GM21390 (cell line): ENCODE measurements around the gene CHURC1.

Experiments used
- ATAC-seq: cut with Tn5 transposase; IDR thresholded peaks from one replicate; pipeline ENCODE4 v1.9.1; 2021; ENCODE audit not compliant: unreplicated experiment

CHURC1 gene

DNA sequence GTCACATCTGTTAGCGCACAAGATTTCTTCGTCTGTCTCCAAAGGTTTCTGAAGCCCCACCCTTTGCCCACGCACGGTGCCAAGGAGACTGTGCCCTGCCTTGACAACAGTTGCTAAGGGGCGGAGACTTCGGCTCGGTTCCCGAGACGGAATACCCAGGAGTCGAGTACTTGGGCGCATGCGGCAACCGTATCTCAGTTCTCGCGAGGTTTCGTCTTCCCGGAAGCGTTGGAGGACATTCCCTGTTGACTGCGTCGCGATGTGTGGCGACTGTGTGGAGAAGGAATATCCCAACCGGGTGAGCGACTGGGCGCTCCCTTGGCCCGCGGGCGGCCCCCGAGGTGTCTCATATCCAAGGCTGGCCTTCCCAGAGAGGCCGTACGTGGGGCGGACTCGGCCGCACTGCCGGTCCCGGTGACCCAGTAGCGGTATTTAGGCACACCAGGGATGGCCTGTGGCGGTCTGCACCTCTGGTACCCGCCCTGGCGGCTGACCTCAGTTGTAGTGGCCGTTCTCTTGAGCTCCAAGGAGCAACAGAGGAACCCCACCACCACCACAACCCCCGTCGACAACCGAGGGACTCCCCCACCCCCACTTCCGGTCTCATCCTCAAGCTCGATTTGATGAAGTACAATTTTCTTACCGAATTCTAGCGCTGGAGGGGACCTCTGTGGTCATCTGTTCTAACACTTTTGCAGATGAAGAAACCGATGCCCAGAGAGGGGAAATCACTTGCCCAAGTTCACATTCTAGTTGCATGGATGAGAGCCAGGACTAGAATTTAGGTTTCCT is at the start of gene CHURC1:
Gene CHURC1, plus strand, starts transcription at position 219 of the 792 bp plus-strand sequence. Its CDS starts 41 bp downstream, at position 260.
- peak; percentile 96 for ATAC-seq

DNA sequence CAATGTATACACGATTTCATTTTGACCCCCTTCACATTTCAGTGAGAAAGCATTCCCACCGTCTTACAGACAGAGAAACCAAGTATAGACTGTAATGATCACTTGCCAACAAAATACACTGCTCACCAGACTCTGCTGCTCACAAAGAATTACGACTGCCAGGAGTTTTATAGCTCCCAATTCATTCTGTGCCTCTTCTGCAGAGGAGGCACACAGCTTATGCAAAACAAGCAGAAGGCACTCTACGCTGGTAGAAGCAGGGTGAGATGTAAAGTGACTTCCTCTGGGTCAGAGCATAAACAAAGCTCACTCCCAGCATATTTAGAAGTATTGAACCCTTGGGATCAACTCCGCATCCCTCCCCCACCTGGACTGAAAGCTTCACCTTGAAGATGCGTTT is 49.1 kb upstream of the CHURC1 start:
- ATAC-seq, result no peak

DNA sequence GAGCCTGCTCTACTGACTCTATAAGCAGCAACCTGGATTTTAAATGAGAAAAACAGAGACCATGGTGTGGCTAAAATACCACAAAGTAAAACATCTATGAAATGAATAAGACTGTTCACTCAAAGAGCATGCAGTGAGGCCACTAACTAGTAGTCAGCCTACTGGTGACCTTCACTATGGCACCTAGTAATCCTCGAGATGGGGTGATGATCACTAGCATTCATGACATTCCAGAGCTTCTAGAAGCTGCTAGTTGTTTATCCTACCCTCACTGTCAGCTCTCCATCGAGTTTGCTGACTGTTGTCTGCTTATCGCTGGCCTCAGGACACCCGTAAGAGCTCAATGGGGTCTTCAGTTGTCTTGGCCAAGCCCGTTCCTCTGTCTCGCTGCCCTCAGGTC is 48.3 kb upstream of the CHURC1 start:
- no peak for ATAC-seq

DNA sequence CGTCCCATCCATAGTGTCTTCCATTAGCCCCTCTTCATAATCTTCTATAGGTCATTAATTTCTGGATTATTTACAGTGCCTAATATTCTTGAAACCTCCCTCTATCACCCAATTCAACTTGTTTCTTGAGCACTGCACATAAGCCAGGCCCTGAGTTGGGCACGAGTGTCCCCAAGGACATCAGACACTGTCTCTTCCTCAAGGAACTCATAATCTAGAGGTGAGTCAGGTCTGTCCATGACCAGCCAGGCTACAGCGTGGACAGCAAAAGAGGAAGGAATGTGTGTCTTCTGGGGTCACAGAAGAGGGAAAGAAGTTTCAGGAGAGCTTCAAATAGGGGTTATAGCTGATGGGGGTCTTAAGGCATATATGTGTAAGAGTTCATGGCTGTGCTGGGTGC is 47.1 kb upstream of the CHURC1 start:
- no peak for ATAC-seq

DNA sequence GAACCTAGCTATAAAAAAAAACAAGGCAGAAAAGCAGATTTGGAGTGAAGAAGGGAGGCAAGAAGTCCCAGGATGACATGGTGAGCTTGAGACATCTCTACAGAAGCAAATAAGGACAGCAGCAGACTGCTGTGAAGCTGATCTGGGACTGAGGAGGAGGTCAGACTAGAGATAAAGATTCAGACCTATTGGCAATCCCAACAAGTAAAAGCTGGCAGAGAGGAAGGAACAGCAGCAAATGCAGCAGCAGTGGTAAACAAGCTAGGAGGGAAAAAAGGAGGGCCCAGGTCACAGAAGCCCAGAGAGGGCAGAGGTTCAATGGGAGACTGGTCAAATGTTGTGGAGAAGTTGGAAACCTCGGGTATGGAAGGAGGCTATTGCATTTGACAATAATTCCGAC is 45.9 kb upstream of the CHURC1 start:
- ATAC-seq, result no peak

DNA sequence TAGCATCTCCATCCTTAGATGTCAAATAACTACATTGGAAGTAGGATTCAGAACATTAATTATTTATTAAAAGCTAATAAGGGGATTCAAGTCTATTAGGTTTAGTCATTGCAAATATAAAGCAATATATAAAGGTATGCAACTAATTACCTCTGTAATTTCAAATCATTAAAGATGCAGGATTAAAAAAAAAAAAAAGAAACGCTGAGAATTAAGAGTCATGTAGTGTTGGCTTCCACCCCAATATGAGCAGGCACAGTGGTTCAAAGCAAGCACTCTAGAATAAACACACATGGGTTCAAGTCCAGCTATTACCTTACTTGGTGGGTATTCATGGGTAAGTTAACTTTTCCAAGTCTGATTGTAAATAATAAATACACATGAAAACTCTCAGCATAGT is 45.4 kb upstream of the CHURC1 start:
- no peak for ATAC-seq

DNA sequence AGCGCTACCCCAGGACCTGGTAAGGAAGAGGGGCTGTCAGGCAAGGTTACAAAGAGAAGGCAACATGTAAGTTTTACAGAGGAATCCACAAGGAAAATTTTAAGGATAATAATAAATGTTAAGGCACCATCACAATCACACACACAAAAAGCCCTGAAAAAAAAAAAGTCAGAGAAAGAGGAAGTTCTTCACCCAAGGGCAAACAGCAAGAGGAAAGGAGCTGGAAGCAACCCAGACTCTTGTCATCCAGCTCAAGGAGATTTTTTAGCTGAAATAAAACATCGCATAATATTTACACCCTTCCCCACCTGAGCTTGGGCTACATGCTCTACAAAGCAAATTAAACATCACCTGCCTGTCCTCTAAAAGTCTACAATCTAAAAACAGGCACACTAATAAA is 44.1 kb upstream of the CHURC1 start:
- no peak for ATAC-seq

DNA sequence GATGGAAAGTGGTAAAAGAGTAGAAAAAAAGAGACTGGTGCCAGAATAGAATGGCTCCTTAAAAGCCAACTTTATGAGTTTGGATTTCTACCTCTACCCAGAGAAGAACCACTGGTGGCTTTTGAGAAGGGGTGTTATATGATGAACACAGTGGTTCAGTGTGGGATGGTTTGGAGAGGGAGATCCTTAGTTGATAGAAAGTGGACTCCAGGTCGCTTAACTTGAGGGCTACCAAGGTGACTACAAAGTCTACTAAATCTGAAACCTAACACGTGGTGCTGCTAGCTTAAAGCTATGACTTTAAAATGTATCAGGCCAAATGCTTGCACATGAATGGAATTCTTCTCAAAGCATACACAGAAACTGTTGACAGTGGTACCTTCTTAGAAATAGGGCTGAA is 42.9 kb upstream of the CHURC1 start:
- ATAC-seq, result no peak

DNA sequence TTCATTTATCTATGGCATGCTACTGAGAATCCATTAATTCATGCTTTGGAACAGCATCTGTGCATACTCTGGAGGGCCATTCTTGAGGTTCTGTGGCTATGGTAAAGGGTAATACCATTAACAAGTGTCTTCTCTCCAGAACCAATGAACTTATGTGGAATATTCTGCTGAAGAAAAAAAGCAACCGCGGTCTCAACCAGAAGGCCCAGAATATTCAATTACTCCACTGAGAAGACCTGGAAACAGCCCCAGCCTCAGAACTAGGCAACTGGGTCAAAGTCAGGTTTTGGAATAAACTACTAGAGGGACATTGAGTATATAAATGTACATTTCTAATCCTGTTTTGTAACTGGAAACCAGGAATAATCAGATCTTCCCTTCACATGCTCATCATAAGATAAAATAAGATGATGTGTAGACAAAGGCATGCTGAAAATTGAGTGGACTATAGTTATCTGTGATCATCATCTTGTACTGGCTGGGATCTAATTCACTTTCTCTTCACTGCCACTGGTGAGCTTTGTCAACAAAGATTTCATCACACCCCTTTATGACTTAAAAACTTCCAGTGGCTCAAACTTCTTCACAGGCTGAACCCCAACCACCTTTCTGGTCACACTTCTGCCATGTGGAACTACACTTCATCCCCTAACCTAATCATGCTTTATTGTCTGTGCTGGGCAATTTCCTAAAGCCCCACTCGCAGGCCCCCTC is 40.6 kb upstream of the CHURC1 start:
- no peak for ATAC-seq

DNA sequence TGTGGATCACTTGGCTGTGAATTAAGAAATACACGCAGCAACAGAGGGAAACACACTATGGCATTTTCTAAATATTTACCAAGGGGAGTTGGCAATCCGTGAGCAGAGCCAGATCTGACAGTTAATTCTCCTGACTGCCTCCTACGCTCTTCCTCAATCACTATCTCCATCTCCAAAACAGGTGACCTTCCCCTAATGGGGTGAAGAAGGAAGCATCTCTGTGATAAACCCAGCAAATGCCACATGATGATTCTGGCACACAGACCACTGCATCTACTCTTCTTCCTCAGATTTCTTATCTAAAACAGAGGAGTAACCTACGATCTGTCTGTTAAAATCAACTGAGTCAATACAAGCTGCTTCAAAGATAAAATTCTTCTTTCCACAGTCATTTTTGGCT is 38.9 kb upstream of the CHURC1 start:
- no peak for ATAC-seq

DNA sequence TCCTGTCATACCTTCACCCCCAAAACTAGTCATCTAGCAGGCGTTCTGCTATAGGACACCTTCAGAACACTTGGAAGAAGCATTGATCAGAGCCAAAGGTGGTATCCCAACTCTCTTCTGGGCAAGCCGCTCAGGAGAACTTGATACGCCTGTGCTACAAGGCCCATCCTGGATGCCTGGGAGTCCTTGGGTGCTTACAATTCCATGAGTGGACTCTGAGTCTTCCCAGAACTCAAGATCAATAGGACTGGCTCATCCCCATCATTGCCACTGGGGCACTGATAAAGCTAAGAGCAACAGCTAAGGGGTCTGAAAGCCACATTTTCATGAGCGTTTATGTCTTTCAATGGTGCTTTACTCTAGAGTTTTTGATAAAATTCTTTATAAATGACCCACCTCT is 36.4 kb upstream of the CHURC1 start:
- no peak for ATAC-seq

DNA sequence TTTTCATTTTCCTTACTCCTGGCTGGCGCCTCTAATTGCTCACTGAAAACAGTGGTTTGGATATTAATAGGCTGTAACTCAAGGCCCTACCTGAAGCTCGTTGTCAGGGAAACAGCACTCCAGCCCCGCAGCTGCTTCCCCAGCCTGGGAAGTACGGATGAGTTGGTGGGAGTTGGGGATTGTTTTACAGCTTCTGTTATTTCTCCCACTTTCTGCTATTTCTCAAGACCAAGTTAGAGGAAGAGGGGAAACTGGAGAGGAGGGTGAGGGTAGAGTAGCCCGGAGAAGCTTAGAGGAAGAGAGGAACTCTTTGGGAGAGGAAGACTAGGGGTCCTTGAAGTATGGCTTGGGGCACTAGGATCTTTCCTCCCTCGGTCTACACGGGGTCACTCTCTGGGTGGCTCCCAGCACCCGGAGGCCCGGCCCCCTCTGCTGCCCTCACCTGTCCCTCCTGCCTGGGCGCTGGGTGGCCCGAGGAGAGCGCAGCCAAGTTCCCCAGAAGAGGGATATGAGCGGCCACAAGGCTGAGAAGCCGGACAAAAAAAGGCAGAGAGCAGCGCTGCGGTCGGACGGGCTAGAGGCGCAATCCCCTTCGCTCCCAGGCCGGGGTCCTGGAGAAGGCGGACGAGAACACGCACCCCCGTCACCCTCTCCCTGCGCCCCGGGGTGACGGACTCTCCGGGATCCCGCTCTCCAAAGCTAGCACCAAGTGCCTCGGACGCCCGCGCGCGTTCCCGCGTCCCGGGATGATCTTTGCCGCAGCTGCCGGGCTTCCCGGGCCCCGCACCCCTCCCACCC is 35.2 kb upstream of the CHURC1 start:
- no peak for ATAC-seq

DNA sequence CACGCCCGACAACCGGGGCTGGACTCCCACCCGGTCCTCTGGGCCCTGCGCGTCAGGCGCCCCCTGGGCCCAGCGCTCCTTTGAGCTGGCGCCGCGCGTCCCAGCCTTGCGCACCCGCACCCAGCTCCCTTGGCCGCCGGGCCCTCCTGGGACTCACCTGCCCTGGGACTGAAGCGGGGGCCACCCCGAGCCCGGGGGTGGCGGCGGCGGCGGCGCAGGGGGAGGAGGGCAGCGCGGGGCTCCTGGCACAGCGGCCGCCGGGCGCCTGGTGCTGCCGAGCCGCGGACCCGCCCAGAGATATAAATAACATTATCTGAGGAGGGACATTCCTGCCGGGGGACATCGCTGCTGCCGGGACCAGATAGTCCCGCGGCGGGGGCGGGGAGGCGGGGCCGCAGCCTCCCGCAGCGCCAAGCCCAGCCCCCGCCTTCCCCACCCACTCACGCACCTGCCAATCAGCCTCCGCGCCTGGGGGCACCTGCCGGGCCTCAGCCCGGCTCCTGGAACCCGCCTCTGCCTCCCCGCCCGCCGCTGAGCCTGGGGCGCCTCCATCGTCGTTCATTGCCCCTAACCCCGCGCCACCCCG is 34.5 kb upstream of the CHURC1 start, which contains the start of gene SPTB:
Gene SPTB, minus strand, starts transcription at position 273 of the 586 bp plus-strand sequence. CDS start 56,813 bp downstream, outside the sequence.
- no peak for ATAC-seq

DNA sequence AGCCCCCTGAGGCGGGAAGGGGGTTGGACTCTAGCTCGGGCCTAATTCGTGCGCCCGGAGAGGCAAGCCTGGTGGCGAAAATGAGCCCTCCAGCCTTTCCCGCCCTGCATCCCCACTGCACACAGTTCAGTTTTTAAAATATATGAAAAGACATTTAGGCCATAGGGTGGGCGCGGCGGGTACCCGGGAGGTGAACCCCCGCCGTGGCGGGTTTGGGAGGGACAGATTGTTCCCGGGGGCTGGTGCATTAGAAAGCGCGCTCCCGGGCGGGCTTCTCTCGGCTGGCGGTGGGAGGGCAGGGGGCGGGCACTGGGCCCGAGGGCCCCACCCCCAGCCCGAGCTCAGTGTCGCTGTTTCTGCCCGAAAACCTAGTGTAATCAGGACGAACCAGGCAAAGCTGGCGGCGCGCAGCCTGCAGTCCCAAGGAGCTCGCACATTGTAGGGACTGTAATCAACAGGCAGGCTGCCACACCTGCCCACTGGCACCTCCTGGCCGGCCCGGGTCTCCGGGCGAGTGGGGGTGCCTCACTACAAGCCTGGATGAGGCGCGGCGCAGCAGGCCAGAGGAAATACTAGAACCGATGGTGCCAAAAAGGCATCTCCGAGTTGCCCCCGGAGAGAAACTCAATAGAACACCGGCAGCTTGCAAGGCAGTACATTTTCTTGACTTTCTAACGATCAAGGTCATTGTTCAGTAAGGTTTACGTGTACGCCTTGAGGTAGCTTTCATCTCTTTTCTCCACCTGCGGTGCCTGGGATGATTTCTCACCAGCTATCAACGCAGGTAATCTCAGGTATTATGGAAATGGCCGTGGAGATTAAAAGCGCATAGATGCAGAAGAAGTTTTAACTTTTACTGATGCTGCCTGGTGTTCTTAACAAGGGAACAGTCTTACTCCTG is 33.8 kb upstream of the CHURC1 start:
- ATAC-seq, result no peak

DNA sequence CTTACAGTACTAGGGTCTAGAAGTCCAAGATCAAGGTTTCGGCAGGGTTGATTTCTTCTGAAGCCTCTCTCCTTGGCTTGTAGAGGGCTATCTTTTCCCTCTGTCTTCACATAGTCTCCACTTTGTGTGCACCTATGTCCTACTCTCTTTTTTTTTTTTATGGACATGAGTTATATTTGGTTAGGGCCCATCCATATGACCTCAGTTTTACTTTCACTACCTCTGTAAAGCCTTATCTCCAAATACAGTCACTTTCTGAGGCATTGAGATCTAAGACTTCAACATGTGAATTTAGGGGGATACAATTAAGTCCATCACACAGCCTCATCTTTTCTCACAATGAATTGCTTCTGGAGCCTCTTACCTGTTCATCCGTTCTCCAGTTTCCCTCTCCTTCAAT is 28.7 kb upstream of the CHURC1 start:
- no peak for ATAC-seq

DNA sequence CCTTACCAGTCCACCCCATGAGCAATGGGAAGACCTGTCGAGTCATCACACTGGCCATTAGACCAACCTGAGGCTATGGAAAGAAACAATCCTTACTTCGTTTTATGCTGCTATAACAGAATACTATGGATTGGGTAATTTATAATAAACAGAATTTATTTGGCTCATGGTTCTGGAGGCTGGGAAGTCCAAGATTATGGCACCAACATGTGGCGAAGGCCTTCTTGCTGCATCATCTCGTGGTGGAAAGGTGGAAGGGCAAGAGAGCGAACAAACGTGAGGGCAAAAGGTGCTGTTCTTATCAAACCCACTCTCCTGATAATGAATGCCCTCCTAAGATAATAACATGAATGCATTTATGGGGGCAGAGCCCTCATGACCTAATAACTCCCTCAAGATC is 24.9 kb upstream of the CHURC1 start:
- ATAC-seq, result no peak

DNA sequence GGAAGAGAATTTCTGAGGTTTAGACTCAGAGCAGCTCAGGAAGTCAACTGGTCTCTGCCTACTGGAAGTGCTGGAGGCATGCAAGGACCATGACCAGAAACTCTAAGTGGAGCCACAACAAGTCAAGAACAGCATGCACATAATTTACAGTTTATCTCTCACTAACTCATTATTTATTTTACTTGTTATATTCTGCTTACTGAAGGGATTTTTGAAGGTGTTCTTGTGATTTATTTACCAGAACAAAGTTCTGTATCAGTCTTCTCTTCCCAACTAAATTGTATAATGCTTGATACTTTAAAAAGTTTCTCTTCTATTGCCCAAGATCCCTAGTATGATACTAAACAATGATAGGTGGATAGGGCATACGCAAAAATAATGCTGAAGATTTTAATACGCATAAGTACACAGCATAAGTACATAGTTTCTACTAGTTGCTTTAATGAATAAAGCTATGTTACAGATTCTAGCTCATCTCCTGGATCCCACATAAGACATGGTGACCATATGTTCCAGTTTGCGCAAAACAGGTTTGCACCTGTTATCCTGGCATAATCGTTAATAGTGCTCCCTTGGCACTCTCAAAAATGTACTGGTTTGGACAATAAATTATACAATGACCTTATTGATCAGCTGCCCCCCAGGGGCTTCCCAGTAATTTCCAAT is 22.9 kb upstream of the CHURC1 start:
- ATAC-seq, result no peak

DNA sequence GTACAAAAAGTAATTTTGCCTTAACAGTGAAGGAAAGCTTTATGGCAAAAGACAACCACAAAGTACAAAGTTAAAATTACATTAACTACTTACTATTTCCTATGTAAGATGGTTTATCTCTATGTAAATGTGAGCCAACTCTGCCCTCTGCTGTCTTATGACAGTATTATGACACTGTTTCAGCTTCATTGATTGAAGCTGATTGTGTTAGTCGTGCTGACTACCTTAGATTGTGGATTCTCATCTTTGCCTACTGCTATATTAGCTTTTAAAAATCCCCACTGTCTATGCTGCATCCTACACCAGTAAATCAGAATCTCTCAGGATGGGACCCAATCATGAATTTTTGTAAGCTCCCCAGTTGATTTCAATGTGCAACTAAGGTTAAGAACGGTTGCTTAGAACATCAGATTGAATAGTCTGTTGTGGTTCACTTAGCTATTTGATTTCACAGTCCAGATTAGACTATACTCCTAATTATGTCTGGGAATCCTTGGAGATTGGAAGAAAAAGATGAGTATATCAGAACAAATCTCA is 22.3 kb upstream of the CHURC1 start:
- no peak for ATAC-seq

DNA sequence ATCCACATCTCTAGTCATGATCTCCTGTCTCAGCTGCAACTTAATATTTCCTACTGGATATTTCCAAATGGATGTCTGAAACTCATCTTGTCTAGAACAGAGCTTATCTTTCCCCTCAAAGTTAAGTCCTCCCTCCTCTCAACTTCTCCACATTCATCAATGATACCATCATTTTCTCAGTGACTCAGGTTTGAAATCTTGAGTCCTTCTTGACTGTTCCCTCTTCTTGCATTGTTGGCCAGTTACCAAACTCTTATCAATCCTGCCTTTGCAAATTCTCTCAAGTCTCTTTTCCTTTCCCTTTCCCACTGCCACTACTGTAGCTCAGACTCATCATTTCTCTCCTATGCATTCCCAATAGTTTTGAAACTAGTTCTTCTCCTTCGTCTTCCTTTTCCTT is 14.3 kb upstream of the CHURC1 start:
- ATAC-seq, result no peak
